ENCODE data around the gene CERS5.

CERS5 gene

DNA sequence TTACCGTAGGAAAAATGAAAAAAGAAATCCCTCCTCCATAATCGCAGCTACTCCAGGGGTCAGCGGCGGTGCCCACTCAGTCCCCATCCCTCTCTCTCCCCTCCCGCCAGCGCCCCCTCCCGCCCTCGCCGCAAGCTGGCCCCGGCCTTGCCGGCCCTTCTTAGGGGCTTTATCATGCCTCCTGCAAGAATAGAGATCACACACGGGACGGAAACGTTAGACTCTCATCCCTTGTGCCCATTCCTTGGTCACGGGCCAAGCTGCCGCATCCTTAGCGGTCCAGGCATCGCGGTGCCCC, 55.8 kb downstream of the CERS5 start:
- DNase-seq: no peak
- H3K36me3 ChIP-seq (ENCODE audit: control insufficient read depth in 4 of 4, insufficient read depth in 4 of 4, low read length in 3 of 4): peaks cover under 1 to 8% (median 6%) of the 10 kb centered on the region in 4 experiments
- no peaks in the 10 kb centered on the region for H3K27me3 ChIP-seq (replicated peaks in 2 of 5; ENCODE audit: control insufficient read depth in 4 of 5, insufficient read depth in 5 of 5, low read length in 4 of 5)
- 4% methylated on average over 17 of the region's 19 CpGs for WGBS (ENCODE audit: insufficient coverage)
- no peaks in the 10 kb centered on the region for H3K9me3 ChIP-seq (ENCODE audit: control extremely low read depth in 1 of 5, control insufficient read depth in 4 of 5, insufficient read depth in 2 of 5, low read depth in 1 of 5, low read length in 4 of 5)
- peaks cover 0 to 29% (median 17%) of the 10 kb centered on the region in 4 experiments for H3K4me1 ChIP-seq (ENCODE audit: control extremely low read depth in 1 of 4, control insufficient read depth in 4 of 4, insufficient read depth in 4 of 4, low read length in 3 of 4)
- ChIA-PET CTCF (interaction anchor here (0.8 to 14.1 kb wide), 15 partner anchors 13 to 244 kb away, joined by 3 to 168 read pairs (median 5); partner anchors contain the start of genes CERS5, GPD1 and SMARCD1), POLR2A (interaction anchor here (0.6 to 2.1 kb wide), 5 partner anchors 26 to 199 kb away, joined by 3 to 10 read pairs (median 4); partner anchors contain the start of genes CERS5 and SMARCD1)
- H3K27ac ChIP-seq (ENCODE audit: insufficient read depth in 1 of 2, low read depth in 1 of 2, low read length in 2 of 2, poor library complexity in 1 of 2, severe bottlenecking in 2 of 2): no peak overlapping the region
- H3K4me3 ChIP-seq (ENCODE audit: control insufficient read depth in 1 of 7, extremely low read depth in 1 of 7, insufficient read depth in 4 of 7, low read depth in 2 of 7, low read length in 6 of 7): peak overlapping the region in 3 of 7 experiments; percentile 43 to 63 (median 46)

DNA sequence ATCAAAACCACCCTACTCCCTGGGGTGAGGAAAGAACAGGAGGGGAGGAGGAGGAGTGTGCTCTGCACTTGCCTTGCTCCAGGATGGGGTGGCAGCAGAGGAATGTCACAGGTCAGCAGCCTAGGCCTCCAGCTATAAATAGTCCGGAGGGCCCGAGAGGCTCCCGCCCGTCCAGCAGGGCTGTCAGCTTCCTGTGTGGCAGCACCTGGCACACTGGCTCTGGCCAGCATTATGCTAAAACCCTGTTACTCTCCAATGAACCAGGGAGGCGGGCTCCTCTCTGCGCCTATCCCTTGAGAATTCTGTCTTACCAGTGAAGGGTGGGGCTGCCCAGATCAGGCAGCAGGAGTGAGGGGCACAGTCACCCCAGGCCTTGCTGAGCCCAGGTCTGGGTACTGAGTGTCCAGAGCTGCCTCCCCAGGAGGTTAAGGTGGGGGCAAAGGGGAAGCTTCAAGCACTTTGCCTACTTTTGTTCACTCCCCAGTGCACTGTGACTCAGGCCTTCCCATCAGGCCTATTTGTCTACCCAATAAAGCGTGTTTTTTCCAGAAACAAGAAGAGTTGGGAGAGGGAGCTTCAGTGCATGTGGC, 56.3 kb downstream of the CERS5 start:
- Histone ChIP-seq H3K4me3 (ENCODE audit: control insufficient read depth in 1 of 7, extremely low read depth in 1 of 7, insufficient read depth in 4 of 7, low read depth in 2 of 7, low read length in 6 of 7) (peak overlapping the region in 1 of 7 experiments; percentile 43), H3K27ac (ENCODE audit: insufficient read depth in 1 of 2, low read depth in 1 of 2, low read length in 2 of 2, poor library complexity in 1 of 2, severe bottlenecking in 2 of 2) (peak overlapping the region in 1 of 2 experiments; percentile 4)
- WGBS (ENCODE audit: insufficient coverage): 44% methylated on average over 5 of the region's 7 CpGs

DNA sequence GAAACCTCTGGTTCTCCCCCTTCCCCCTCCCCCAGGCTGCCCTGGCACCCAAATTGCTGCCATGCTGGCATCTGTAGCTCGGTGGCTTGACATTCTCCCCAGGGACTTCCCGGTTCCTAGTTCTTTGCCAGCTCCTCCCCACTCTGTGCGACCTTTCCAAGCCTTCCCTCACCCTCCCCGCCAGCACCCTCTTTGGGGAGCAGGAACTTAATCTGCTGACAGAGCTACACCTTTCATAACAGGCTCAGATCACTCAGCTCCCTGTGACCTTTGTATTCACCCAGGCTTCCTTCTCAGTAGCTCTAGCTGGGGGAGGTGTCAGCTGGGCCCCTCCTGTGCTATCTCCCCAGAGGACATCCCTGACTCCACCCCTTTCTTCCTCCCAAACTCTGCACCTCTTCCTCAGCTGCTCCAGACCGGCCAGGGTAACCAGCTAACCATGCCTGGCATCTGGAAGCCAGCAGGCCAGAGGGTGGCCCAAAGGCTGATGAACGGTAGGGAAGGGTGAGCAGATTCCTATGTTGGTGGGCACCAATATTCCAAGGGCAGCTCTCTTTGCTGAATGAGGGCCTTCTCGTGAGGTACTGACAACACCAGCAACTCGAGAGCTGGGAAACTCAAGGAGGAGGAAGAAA, 56.9 kb downstream of the CERS5 start:
- Histone ChIP-seq H3K27ac (ENCODE audit: insufficient read depth in 1 of 2, low read depth in 1 of 2, low read length in 2 of 2, poor library complexity in 1 of 2, severe bottlenecking in 2 of 2) (peak overlapping the region in 1 of 2 experiments; percentile 4), H3K36me3 (ENCODE audit: control insufficient read depth in 4 of 4, insufficient read depth in 4 of 4, low read length in 3 of 4) (peaks cover 0 to 3% (median 0%) of the 10 kb centered on the region in 4 experiments), H3K27me3 (replicated peaks in 2 of 5; ENCODE audit: control insufficient read depth in 4 of 5, insufficient read depth in 5 of 5, low read length in 4 of 5) (no peaks in the 10 kb centered on the region), H3K4me3 (ENCODE audit: control insufficient read depth in 1 of 7, extremely low read depth in 1 of 7, insufficient read depth in 4 of 7, low read depth in 2 of 7, low read length in 6 of 7) (no peak overlapping the region), H3K4me1 (ENCODE audit: control extremely low read depth in 1 of 4, control insufficient read depth in 4 of 4, insufficient read depth in 4 of 4, low read length in 3 of 4) (peaks cover 0 to 29% (median 17%) of the 10 kb centered on the region in 4 experiments), H3K9me3 (ENCODE audit: control extremely low read depth in 1 of 5, control insufficient read depth in 4 of 5, insufficient read depth in 2 of 5, low read depth in 1 of 5, low read length in 4 of 5) (no peaks in the 10 kb centered on the region)
- POLR2A ChIA-PET: no interaction called here
- no peak for DNase-seq
- 97% methylated on average over 4 of the region's 8 CpGs for WGBS (ENCODE audit: insufficient coverage)
- CTCF ChIA-PET: interaction anchor here (0.8 to 14.1 kb wide), 11 partner anchors 12 to 221 kb away, joined by 3 to 168 read pairs (median 17); partner anchors contain the start of genes CERS5, GPD1 and SMARCD1

More for the DNA sequence above, 56.3 kb downstream of the CERS5 start:
- POLR2A ChIA-PET: interaction anchor here (0.6 to 2.1 kb wide), 4 partner anchors 26 to 147 kb away, joined by 3 to 10 read pairs (median 6); partner anchors contain the start of genes CERS5 and SMARCD1
- CTCF ChIA-PET: interaction anchor here (0.8 to 14.1 kb wide), 12 partner anchors 12 to 220 kb away, joined by 3 to 168 read pairs (median 11); partner anchors contain the start of genes CERS5, GPD1 and SMARCD1
- no peaks in the 10 kb centered on the region for H3K9me3 ChIP-seq (ENCODE audit: control extremely low read depth in 1 of 5, control insufficient read depth in 4 of 5, insufficient read depth in 2 of 5, low read depth in 1 of 5, low read length in 4 of 5)
- DNase-seq: peak in 2 of 3 donors; percentile 10 to 17
- H3K27me3 ChIP-seq (replicated peaks in 2 of 5; ENCODE audit: control insufficient read depth in 4 of 5, insufficient read depth in 5 of 5, low read length in 4 of 5): no peaks in the 10 kb centered on the region
- H3K4me1 ChIP-seq (ENCODE audit: control extremely low read depth in 1 of 4, control insufficient read depth in 4 of 4, insufficient read depth in 4 of 4, low read length in 3 of 4): peaks cover 0 to 29% (median 17%) of the 10 kb centered on the region in 4 experiments
- peaks cover 0 to 7% (median 3%) of the 10 kb centered on the region in 4 experiments for H3K36me3 ChIP-seq (ENCODE audit: control insufficient read depth in 4 of 4, insufficient read depth in 4 of 4, low read length in 3 of 4)

DNA sequence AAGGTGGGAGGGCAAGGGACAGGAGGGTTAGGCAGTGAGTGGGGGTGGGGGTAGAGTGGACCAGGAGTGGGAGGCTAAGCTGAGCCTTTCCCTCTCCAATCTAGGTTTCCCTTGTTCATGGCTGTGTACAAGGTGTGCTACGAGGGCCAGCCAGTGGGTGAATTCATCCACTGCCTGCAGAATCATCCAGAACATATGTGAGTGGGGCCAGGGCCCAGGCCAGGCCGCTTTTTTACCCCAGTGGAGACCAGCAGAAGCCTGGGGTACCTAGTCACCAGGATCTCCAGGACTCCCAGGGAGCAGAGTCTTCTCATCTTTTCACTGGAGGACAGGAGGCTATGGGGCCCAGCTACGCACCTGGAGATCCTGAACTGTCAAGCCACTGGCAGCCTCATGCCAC, 57.9 kb downstream of the CERS5 start:
- H3K4me3 ChIP-seq (ENCODE audit: control insufficient read depth in 1 of 7, extremely low read depth in 1 of 7, insufficient read depth in 4 of 7, low read depth in 2 of 7, low read length in 6 of 7): no peak overlapping the region
- H3K27ac ChIP-seq (ENCODE audit: insufficient read depth in 1 of 2, low read depth in 1 of 2, low read length in 2 of 2, poor library complexity in 1 of 2, severe bottlenecking in 2 of 2): no peak overlapping the region
- ChIA-PET POLR2A (no interaction called here), CTCF (interaction anchor here (1.0 to 14.1 kb wide), 6 partner anchors 11 to 71 kb away, joined by 3 to 168 read pairs (median 76); partner anchors contain the start of genes GPD1 and SMARCD1)
- H3K4me1 ChIP-seq (ENCODE audit: control extremely low read depth in 1 of 4, control insufficient read depth in 4 of 4, insufficient read depth in 4 of 4, low read length in 3 of 4): peaks cover 0 to 27% (median 17%) of the 10 kb centered on the region in 4 experiments
- H3K36me3 ChIP-seq (ENCODE audit: control insufficient read depth in 4 of 4, insufficient read depth in 4 of 4, low read length in 3 of 4): peaks cover 0 to under 1% (median 0%) of the 10 kb centered on the region in 4 experiments
- H3K9me3 ChIP-seq (ENCODE audit: control extremely low read depth in 1 of 5, control insufficient read depth in 4 of 5, insufficient read depth in 2 of 5, low read depth in 1 of 5, low read length in 4 of 5): no peaks in the 10 kb centered on the region
- 100% methylated on average over 2 of the region's 3 CpGs for WGBS (ENCODE audit: insufficient coverage)
- H3K27me3 ChIP-seq (replicated peaks in 2 of 5; ENCODE audit: control insufficient read depth in 4 of 5, insufficient read depth in 5 of 5, low read length in 4 of 5): no peaks in the 10 kb centered on the region
- DNase-seq: no peak

DNA sequence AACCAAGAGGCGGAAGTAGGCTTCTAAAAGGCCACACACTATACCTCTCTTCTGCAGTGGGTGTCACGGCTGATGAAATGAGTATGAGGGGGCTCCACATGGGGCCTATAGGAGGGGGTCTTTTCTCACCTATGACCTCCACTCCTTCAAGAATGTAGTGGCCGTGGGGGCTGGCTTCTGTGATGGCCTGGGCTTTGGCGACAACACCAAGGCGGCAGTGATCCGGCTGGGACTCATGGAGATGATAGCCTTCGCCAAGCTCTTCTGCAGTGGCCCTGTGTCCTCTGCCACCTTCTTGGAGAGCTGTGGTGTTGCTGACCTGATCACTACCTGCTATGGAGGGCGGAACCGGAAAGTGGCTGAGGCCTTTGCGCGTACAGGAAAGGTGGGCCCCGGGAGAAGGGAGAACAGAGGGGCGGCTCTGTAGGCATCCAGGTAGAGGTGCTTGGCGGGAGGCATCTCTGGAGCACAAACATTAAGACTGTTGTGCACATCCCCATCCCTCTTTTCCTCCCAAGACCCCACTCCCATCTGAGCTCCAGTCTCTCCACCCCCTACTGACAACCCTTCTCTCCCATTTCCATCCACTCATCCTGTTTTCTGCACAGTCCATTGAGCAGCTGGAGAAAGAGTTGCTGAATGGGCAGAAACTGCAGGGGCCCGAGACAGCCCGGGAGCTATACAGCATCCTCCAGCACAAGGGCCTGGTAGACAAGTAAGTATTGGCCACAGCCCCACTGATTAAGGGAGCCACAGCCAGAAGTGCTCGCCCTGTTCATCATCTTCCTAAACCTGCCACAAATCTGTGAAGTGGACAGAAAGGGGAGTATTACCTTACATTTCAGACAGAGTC, 59.5 kb downstream of the CERS5 start:
- 97% methylated on average over 11 of the region's 17 CpGs for WGBS (ENCODE audit: insufficient coverage)
- H3K4me3 ChIP-seq (ENCODE audit: control insufficient read depth in 1 of 7, extremely low read depth in 1 of 7, insufficient read depth in 4 of 7, low read depth in 2 of 7, low read length in 6 of 7): no peak overlapping the region
- POLR2A ChIA-PET: interaction anchor here (0.6 kb wide), 1 partner anchor 1122 kb away, joined by 3 read pairs; no protein-coding TSS in a partner anchor
- no peaks in the 10 kb centered on the region for H3K9me3 ChIP-seq (ENCODE audit: control extremely low read depth in 1 of 5, control insufficient read depth in 4 of 5, insufficient read depth in 2 of 5, low read depth in 1 of 5, low read length in 4 of 5)
- CTCF ChIA-PET: interaction anchor here (1.0 to 14.1 kb wide), 7 partner anchors 9 to 118 kb away, joined by 3 to 168 read pairs (median 4); partner anchors contain the start of genes CERS5, GPD1 and SMARCD1
- peaks cover 0 to 16% (median 10%) of the 10 kb centered on the region in 4 experiments for H3K4me1 ChIP-seq (ENCODE audit: control extremely low read depth in 1 of 4, control insufficient read depth in 4 of 4, insufficient read depth in 4 of 4, low read length in 3 of 4)
- H3K27me3 ChIP-seq (replicated peaks in 2 of 5; ENCODE audit: control insufficient read depth in 4 of 5, insufficient read depth in 5 of 5, low read length in 4 of 5): no peaks in the 10 kb centered on the region
- DNase-seq: no peak
- H3K27ac ChIP-seq (ENCODE audit: insufficient read depth in 1 of 2, low read depth in 1 of 2, low read length in 2 of 2, poor library complexity in 1 of 2, severe bottlenecking in 2 of 2): no peak overlapping the region
- no peaks in the 10 kb centered on the region for H3K36me3 ChIP-seq (ENCODE audit: control insufficient read depth in 4 of 4, insufficient read depth in 4 of 4, low read length in 3 of 4)

DNA sequence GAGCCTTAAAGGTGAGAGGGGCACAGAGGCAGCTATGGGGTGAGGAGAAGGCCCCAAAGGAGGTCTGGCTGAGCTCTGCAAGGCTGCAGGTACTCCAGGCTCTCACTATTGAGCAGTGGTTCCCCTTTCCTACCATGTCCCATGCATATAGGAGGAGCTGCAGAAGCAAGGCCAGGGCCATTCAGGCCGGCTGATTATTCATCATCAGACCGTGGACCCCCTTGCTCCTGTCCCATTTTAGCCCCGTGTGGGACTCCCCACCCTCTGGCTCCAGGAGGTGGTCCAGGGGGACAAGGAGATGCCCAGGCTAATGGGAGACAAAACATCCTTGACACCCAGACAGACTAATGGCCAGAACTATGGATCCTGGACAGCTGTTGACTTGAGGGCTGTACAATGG, 60.3 kb downstream of the CERS5 start:
- 100% methylated on average over 3 of the region's 3 CpGs for WGBS (ENCODE audit: insufficient coverage)
- H3K27ac ChIP-seq (ENCODE audit: insufficient read depth in 1 of 2, low read depth in 1 of 2, low read length in 2 of 2, poor library complexity in 1 of 2, severe bottlenecking in 2 of 2): no peak overlapping the region
- peaks cover 0 to 14% (median 8%) of the 10 kb centered on the region in 4 experiments for H3K4me1 ChIP-seq (ENCODE audit: control extremely low read depth in 1 of 4, control insufficient read depth in 4 of 4, insufficient read depth in 4 of 4, low read length in 3 of 4)
- H3K27me3 ChIP-seq (replicated peaks in 2 of 5; ENCODE audit: control insufficient read depth in 4 of 5, insufficient read depth in 5 of 5, low read length in 4 of 5): no peaks in the 10 kb centered on the region
- POLR2A ChIA-PET: no interaction called here
- H3K4me3 ChIP-seq (ENCODE audit: control insufficient read depth in 1 of 7, extremely low read depth in 1 of 7, insufficient read depth in 4 of 7, low read depth in 2 of 7, low read length in 6 of 7): no peak overlapping the region
- H3K36me3 ChIP-seq (ENCODE audit: control insufficient read depth in 4 of 4, insufficient read depth in 4 of 4, low read length in 3 of 4): peaks cover 0 to 4% (median under 1%) of the 10 kb centered on the region in 4 experiments
- CTCF ChIA-PET: interaction anchor here (1.0 to 14.1 kb wide), 5 partner anchors 8 to 60 kb away, joined by 3 to 168 read pairs (median 6); partner anchors contain the start of genes CERS5, GPD1 and SMARCD1
- no peak for DNase-seq
- H3K9me3 ChIP-seq (ENCODE audit: control extremely low read depth in 1 of 5, control insufficient read depth in 4 of 5, insufficient read depth in 2 of 5, low read depth in 1 of 5, low read length in 4 of 5): no peaks in the 10 kb centered on the region
